KOPT-K1 (cell line): ENCODE measurements around the gene LENG9.
"Not testable (repeated sequence)": the region's sequence is repeated elsewhere in the genome, so short reads cannot be mapped to it uniquely, and the experiment has no call there.

Experiments
- H3K27ac ChIP-seq: fragments of 200-600 bp; sonication (generic); 2 replicates; pipeline ENCODE4 v1.5.1; 2016; ENCODE audit warnings: antibody characterized with exemption, mild to moderate bottlenecking, low read depth, low read length; ENCODE audit not compliant: poor library complexity, severe bottlenecking
- H3K36me3 ChIP-seq: fragments of 200-600 bp; sonication (generic); 2 replicates; pipeline ENCODE4 v1.5.1; 2017; ENCODE audit warnings: antibody characterized with exemption, mild to moderate bottlenecking, low read length, moderate library complexity; ENCODE audit not compliant: insufficient read depth
- H3K9me3 ChIP-seq: fragments of 200-600 bp; sonication (generic); 2 replicates; pipeline ENCODE4 v1.5.1; 2017; ENCODE audit warnings: antibody characterized with exemption, low read length, mild to moderate bottlenecking; ENCODE audit not compliant: insufficient read depth, poor library complexity, severe bottlenecking

Gene LENG9

GRCh38 chr19:54463531-54464043 lies at the start of gene LENG9:
LENG9 (minus strand) TSS chr19:54463778; CDS start chr19:54463526, 252 bp downstream.
- Histone ChIP-seq H3K36me3 (peaks cover 43% of the 10 kb centered on the region), H3K9me3 (no peaks in the 10 kb centered on the region), H3K27ac (peak within 1 kb of the TSS; percentile 47)

GRCh38 chr19:54509200-54509940 lies 45.8 kb upstream of the LENG9 start:
- not testable (repeated sequence) for H3K36me3 ChIP-seq, H3K27ac ChIP-seq, H3K9me3 ChIP-seq

GRCh38 chr19:54508487-54508886 lies 44.9 kb upstream of the LENG9 start:
- H3K9me3 ChIP-seq, H3K36me3 ChIP-seq, H3K27ac ChIP-seq: not testable (repeated sequence)

GRCh38 chr19:54507824-54508223 lies 44.2 kb upstream of the LENG9 start:
- Histone ChIP-seq H3K27ac (no peak overlapping the region), H3K9me3 (no peaks in the 10 kb centered on the region), H3K36me3 (no peaks in the 10 kb centered on the region)

GRCh38 chr19:54507038-54507717 lies 43.6 kb upstream of the LENG9 start:
- H3K9me3 ChIP-seq, H3K27ac ChIP-seq, H3K36me3 ChIP-seq: not testable (repeated sequence)

DNA sequence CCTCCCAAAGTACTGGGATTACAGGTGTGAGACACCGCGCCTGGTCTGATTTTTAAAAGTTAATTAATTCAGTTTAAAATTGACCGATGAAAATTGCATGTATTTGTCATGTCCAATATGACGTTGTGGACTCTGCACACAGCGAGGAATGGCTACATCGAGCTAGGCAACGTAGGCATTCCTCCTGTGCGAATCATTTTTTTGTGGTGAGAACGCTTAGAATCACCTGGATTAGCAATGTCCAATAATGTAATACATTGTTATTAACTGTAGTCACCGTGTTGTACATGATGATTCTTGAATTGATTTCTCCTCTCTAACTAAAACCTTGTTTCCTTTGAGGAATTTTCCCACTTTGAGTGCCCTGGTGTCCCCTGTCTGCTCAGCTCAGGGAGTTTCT lies 42.5 kb upstream of the LENG9 start:
- H3K27ac ChIP-seq: no peak overlapping the region
- no peaks in the 10 kb centered on the region for H3K36me3 ChIP-seq
- no peaks in the 10 kb centered on the region for H3K9me3 ChIP-seq

DNA sequence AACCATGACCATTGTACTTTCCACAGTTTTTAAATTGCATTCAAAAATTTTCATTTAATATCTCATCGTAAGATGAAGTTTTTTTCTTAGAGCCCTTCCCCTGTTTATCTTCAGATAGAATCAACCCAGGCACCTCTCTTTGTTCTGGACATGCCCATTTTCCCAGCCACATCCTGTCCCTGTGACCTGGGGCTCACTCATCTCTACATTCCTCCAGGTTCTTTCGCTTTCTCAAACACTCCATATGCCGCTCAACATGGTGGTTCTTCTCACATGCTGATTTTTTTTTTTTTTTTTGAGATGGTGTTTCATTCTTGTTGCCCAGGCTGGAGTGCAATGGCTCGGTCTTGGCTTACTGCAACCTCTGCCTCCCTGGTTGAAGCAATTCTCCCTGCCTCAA lies 42.0 kb upstream of the LENG9 start:
- not testable (repeated sequence) for H3K9me3 ChIP-seq, H3K27ac ChIP-seq, H3K36me3 ChIP-seq

GRCh38 chr19:54502518-54503048 lies 39.0 kb upstream of the LENG9 start, which contains the start of gene LAIR2:
LAIR2 (plus strand) TSS chr19:54502831; CDS start chr19:54502919, 88 bp downstream.
- H3K36me3 ChIP-seq: no peaks in the 10 kb centered on the region
- H3K27ac ChIP-seq: peak within 1 kb of the TSS; percentile 50
- H3K9me3 ChIP-seq: no peaks in the 10 kb centered on the region

GRCh38 chr19:54498451-54498772 lies 34.8 kb upstream of the LENG9 start:
- H3K9me3 ChIP-seq, H3K36me3 ChIP-seq: not testable (repeated sequence)
- peak overlapping the region; percentile 69 for H3K27ac ChIP-seq

DNA sequence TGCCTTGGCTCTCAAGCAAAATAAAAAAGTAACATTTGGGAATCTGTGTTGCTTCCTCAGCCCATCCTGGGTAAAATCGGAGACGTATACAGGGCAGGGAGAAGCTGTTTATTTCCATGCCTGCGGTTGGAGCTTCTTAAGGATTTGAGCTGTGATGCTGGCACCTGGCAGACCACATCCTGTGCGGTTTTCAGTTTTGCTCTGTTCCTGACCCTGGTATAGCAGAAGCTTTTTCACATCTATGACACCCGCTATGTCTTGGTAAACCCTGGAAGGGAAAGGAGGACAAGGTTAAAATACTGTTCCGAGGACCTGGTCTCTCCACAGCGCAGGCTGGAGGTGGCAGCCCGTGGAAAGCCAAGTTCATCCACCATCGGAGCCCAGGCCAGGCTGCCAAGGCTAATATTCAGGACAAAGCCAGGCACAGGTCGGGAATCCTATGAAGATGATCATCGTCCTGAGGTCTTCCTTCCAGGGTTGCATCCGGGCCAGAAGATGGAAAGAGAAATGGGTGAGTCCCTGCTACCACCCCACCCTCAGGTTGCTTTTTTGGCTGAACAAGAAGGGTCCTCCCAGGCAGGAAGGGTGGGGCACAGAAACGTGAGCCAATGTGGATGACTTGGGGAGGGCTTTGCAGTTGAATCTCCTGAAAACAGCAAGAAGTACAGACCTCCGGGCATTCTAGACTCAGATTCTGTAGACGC lies 34.3 kb upstream of the LENG9 start:
- peak overlapping the region; percentile 69 for H3K27ac ChIP-seq
- not testable (repeated sequence) for H3K36me3 ChIP-seq, H3K9me3 ChIP-seq

GRCh38 chr19:54495284-54495683 lies 31.7 kb upstream of the LENG9 start:
- not testable (repeated sequence) for H3K27ac ChIP-seq, H3K9me3 ChIP-seq, H3K36me3 ChIP-seq

DNA sequence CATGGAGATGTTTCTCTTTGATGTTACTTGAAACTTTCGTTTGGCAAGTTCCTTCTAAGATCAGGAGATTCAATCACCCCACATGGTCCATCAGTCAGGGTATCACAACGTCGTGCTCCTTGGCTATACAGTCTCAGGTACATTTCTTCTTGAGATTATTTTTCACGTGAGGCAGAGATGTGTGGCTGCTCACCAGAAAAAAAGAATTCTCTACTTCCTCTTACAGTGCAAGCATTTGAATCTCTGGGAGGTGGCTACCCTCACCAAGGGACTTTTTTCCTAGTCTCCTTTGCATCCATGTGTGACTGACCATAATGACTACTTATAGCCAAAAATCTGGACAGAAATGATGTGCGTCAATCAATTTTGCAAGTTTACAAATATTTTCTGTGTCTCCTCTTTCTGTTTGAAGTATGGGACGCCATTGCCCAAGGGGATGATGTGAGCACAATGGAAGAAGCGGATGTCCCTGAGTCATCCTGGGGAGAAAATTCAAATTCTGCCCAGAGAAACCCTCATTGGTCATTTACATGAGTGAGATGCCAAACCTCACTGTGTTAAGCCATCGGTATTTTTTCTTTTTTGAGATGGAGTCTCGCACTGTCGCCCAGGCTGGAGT lies 30.5 kb upstream of the LENG9 start:
- Histone ChIP-seq H3K9me3 (no peaks in the 10 kb centered on the region), H3K27ac (no peak overlapping the region), H3K36me3 (no peaks in the 10 kb centered on the region)

- H3K27ac ChIP-seq: peak overlapping the region; percentile 55
- not testable (repeated sequence) for H3K36me3 ChIP-seq, H3K9me3 ChIP-seq
Measured at GRCh38 chr19:54493056-54493455, 29.5 kb upstream of the LENG9 start.

DNA sequence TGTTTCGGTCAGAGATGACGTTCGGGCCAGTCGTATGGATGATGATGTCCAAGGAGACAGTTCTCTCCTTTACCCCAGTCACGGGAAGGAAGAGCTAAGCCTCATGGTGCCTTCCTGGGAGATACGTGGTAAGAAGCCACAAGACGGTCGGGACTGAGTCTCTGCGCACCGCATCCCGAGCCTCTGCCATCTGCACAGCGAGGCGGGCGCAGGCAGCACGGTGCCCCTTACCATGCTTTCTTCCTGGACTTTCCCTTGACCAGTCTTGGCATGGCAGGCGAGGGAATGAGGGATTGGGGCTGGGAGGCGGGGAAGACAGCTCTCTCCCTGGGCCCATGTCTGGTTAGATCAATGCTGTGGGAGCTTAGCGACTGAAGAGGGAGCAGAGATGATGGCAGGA lies 29.0 kb upstream of the LENG9 start:
- Histone ChIP-seq H3K36me3 (no peaks in the 10 kb centered on the region), H3K9me3 (no peaks in the 10 kb centered on the region), H3K27ac (peak overlapping the region; percentile 55)

- no peak overlapping the region for H3K27ac ChIP-seq
- H3K36me3 ChIP-seq: no peaks in the 10 kb centered on the region
- H3K9me3 ChIP-seq: no peaks in the 10 kb centered on the region
Measured at GRCh38 chr19:54489766-54490165, 26.2 kb upstream of the LENG9 start.
